Activated CD4-positive, alpha-beta memory T cell treated with anti-CD3 and anti-CD28 coated beads for 36 hours (primary cell): ENCODE results near the gene CPT1B. TPM values are rescaled to one million over a fixed set of nuclear protein-coding genes. Genes with fewer than 3 reads are reported as not detected.
A peak's percentile ranks its signal among the peaks of the same experiment; 100 is the strongest.

ENCODE experiments used
- CTCF ChIA-PET: fragments of 350-600 bp; sonication (Branson Sonifier 250); formaldehyde crosslinking; loops from one replicate; lab custom pipeline; 2021; ENCODE audit warnings: antibody characterized with exemption, inconsistent platforms; lab: Charles Lee
- POLR2A ChIA-PET: fragments of 350-600 bp; sonication (Branson Sonifier 250); formaldehyde crosslinking; loops from one replicate; lab custom pipeline; 2021; ENCODE audit warnings: antibody characterized with exemption; lab: Charles Lee
- DNase-seq: peaks from one replicate; pipeline ENCODE4 v3.0.0-alpha.2; 2020
- H3K27ac Mint-ChIP-seq: one replicate; pipeline ENCODE4 v1.8.0; 2021; ENCODE audit warnings: mixed read lengths
- H3K27me3 Mint-ChIP-seq: one replicate; pipeline ENCODE4 v1.8.0; 2021; ENCODE audit warnings: mixed read lengths
- H3K36me3 Mint-ChIP-seq: one replicate; pipeline ENCODE4 v1.8.0; 2021; ENCODE audit warnings: mixed read lengths
- H3K4me1 Mint-ChIP-seq: one replicate; pipeline ENCODE4 v1.8.0; 2021; ENCODE audit warnings: low read depth, mixed read lengths
- H3K4me3 Mint-ChIP-seq: one replicate; pipeline ENCODE4 v1.8.0; 2021; ENCODE audit warnings: mild to moderate bottlenecking, mixed read lengths
- H3K9me3 Mint-ChIP-seq: one replicate; pipeline ENCODE4 v1.8.0; 2021; ENCODE audit warnings: mixed read lengths
- intact Hi-C: fragments of 100-400 bp; cut with micrococcal nuclease; formaldehyde crosslinking; loops from one replicate; pipeline ENCODE4 v1.15.1; 2023
- total RNA-seq, 2 experiments: library from RNA; stranded (reverse); gene quantifications; one replicate each; pipeline ENCODE4 v1.2.3, GENCODE V29; 2021

Gene CPT1B
- total RNA-seq, 2 experiments from 2014 or later: 33.3 to 36.9 TPM

GRCh38 chr22:50562523-50563412 lies 15.5 kb downstream of the CPT1B start, which contains the start of gene SYCE3:
TSS of gene SYCE3 (minus strand) at chr22:50562919. CDS start at chr22:50556405, 6,514 bp downstream.
- Mint-ChIP-seq H3K27ac (peak within 1 kb of the TSS; percentile 60), H3K4me3 (peak within 1 kb of the TSS; percentile 90), H3K4me1 (peaks cover 15% of the 10 kb centered on the region), H3K36me3 (no peaks in the 10 kb centered on the region), H3K9me3 (no peaks in the 10 kb centered on the region), H3K27me3 (no peaks in the 10 kb centered on the region)
- intact Hi-C loops: loop anchor here (1.0 to 10.0 kb wide), 7 partner anchors 14 to 54 kb away; partner anchors contain the start of genes CHKB, NCAPH2 and SCO2
- ChIA-PET POLR2A (interaction anchor here (1.0 to 2.9 kb wide), 13 partner anchors 9 to 58 kb away, joined by 3 to 29 read pairs (median 6); partner anchors contain the start of genes CHKB, CPT1B, SCO2 and TYMP), CTCF (interaction anchor here (0.6 to 4.6 kb wide), 25 partner anchors 9 to 129 kb away, joined by 3 to 71 read pairs (median 5); partner anchors contain the start of genes CHKB, CPT1B, KLHDC7B and LMF2)
- DNase-seq: peak; percentile 98

- CTCF ChIA-PET: interaction anchor here (1.1 kb wide), 1 partner anchor 36 kb away, joined by 6 read pairs; the partner anchor contains the start of gene SCO2
- DNase-seq: no peak
- no peaks in the 10 kb centered on the region for H3K27me3 Mint-ChIP-seq
- POLR2A ChIA-PET: interaction anchor here (1.4 kb wide), 1 partner anchor 53 kb away, joined by 3 read pairs; no protein-coding TSS in a partner anchor
- H3K9me3 Mint-ChIP-seq: no peaks in the 10 kb centered on the region
- peak overlapping the region; percentile 51 for H3K4me3 Mint-ChIP-seq
- H3K36me3 Mint-ChIP-seq: no peaks in the 10 kb centered on the region
- H3K4me1 Mint-ChIP-seq: peaks cover 15% of the 10 kb centered on the region
- peak overlapping the region; percentile 49 for H3K27ac Mint-ChIP-seq
- intact Hi-C loops: loop anchor here (1.0 to 10.0 kb wide), 6 partner anchors 13 to 53 kb away; partner anchors contain the start of genes NCAPH2 and SCO2
Measured at GRCh38 chr22:50561401-50562358, 16.5 kb downstream of the CPT1B start.

GRCh38 chr22:50560034-50560433 lies 18.2 kb downstream of the CPT1B start:
- no peak for DNase-seq
- H3K9me3 Mint-ChIP-seq: no peaks in the 10 kb centered on the region
- no peaks in the 10 kb centered on the region for H3K36me3 Mint-ChIP-seq
- peaks cover 15% of the 10 kb centered on the region for H3K4me1 Mint-ChIP-seq
- no peak overlapping the region for H3K27ac Mint-ChIP-seq
- POLR2A ChIA-PET: interaction anchor here (1.4 kb wide), 2 partner anchors 34 to 51 kb away, joined by 3 to 4 read pairs; partner anchors contain the start of gene SCO2
- intact Hi-C loops: loop anchor here (10.0 kb wide), 1 partner anchor 55 kb away; no protein-coding TSS in a partner anchor
- CTCF ChIA-PET: interaction anchor here (0.6 to 1.3 kb wide), 2 partner anchors 34 to 36 kb away, joined by 3 to 5 read pairs; partner anchors contain the start of gene SCO2
- no peak overlapping the region for H3K4me3 Mint-ChIP-seq
- H3K27me3 Mint-ChIP-seq: no peaks in the 10 kb centered on the region

- peaks cover 3% of the 10 kb centered on the region for H3K4me1 Mint-ChIP-seq
- H3K4me3 Mint-ChIP-seq: no peak overlapping the region
- ChIA-PET CTCF (interaction anchor here (1.3 to 2.7 kb wide), 3 partner anchors 9 to 64 kb away, joined by 3 to 11 read pairs (median 3); no protein-coding TSS in a partner anchor), POLR2A (no interaction called here)
- no peaks in the 10 kb centered on the region for H3K27me3 Mint-ChIP-seq
- no peaks in the 10 kb centered on the region for H3K9me3 Mint-ChIP-seq
- no peak for DNase-seq
- no peaks in the 10 kb centered on the region for H3K36me3 Mint-ChIP-seq
- intact Hi-C loops: no loop called here
- H3K27ac Mint-ChIP-seq: no peak overlapping the region
Measured at GRCh38 chr22:50556703-50557102, 21.5 kb downstream of the CPT1B start.

GRCh38 chr22:50553310-50553709 lies 24.9 kb downstream of the CPT1B start:
- ChIA-PET POLR2A (no interaction called here), CTCF (no interaction called here)
- H3K27ac Mint-ChIP-seq: no peak overlapping the region
- H3K4me3 Mint-ChIP-seq: no peak overlapping the region
- intact Hi-C loops: no loop called here
- peaks cover 14% of the 10 kb centered on the region for H3K4me1 Mint-ChIP-seq
- H3K36me3 Mint-ChIP-seq: peaks cover 2% of the 10 kb centered on the region
- DNase-seq: no peak
- no peaks in the 10 kb centered on the region for H3K27me3 Mint-ChIP-seq
- no peaks in the 10 kb centered on the region for H3K9me3 Mint-ChIP-seq

- H3K36me3 Mint-ChIP-seq: peaks cover 2% of the 10 kb centered on the region
- DNase-seq: no peak
- ChIA-PET POLR2A (interaction anchor here (1.2 to 7.5 kb wide), 4 partner anchors 12 to 76 kb away, joined by 3 to 71 read pairs (median 6); partner anchors contain the start of genes ARSA, SCO2 and TYMP), CTCF (interaction anchor here (1.6 to 2.8 kb wide), 2 partner anchors 12 to 26 kb away, joined by 9 to 13 read pairs; partner anchors contain the start of genes SCO2 and SYCE3)
- H3K4me3 Mint-ChIP-seq: no peak overlapping the region
- intact Hi-C loops: no loop called here
- H3K27me3 Mint-ChIP-seq: no peaks in the 10 kb centered on the region
- peaks cover 18% of the 10 kb centered on the region for H3K4me1 Mint-ChIP-seq
- no peak overlapping the region for H3K27ac Mint-ChIP-seq
- no peaks in the 10 kb centered on the region for H3K9me3 Mint-ChIP-seq
Measured at GRCh38 chr22:50551160-50551752, 27.0 kb downstream of the CPT1B start.

- H3K36me3 Mint-ChIP-seq: peaks cover 2% of the 10 kb centered on the region
- H3K4me1 Mint-ChIP-seq: peaks cover 27% of the 10 kb centered on the region
- no peak overlapping the region for H3K27ac Mint-ChIP-seq
- H3K4me3 Mint-ChIP-seq: peak overlapping the region; percentile 29
- H3K27me3 Mint-ChIP-seq: no peaks in the 10 kb centered on the region
- ChIA-PET CTCF (interaction anchor here (0.6 to 2.8 kb wide), 4 partner anchors 13 to 71 kb away, joined by 3 to 13 read pairs (median 6); partner anchors contain the start of genes SCO2 and SYCE3), POLR2A (interaction anchor here (1.2 to 7.5 kb wide), 4 partner anchors 11 to 77 kb away, joined by 3 to 71 read pairs (median 6); partner anchors contain the start of genes ARSA, SCO2 and TYMP)
- DNase-seq: no peak
- intact Hi-C loops: no loop called here
- H3K9me3 Mint-ChIP-seq: no peaks in the 10 kb centered on the region
Measured at GRCh38 chr22:50550395-50550794, 27.8 kb downstream of the CPT1B start.

- intact Hi-C loops: loop anchor here (1.0 kb wide), 1 partner anchor 13 kb away; the partner anchor contains the start of gene SYCE3
Measured at GRCh38 chr22:50548921-50549790, 29.1 kb downstream of the CPT1B start.

GRCh38 chr22:50548040-50548920 lies 29.9 kb downstream of the CPT1B start:
- peaks cover 2% of the 10 kb centered on the region for H3K36me3 Mint-ChIP-seq
- H3K27ac Mint-ChIP-seq: peak overlapping the region; percentile 78
- H3K4me3 Mint-ChIP-seq: peak overlapping the region; percentile 73
- ChIA-PET CTCF (interaction anchor here (0.8 to 4.9 kb wide), 14 partner anchors 9 to 79 kb away, joined by 3 to 46 read pairs (median 4); partner anchors contain the start of genes ARSA, CHKB, LMF2 and NCAPH2), POLR2A (interaction anchor here (0.8 to 7.5 kb wide), 8 partner anchors 9 to 73 kb away, joined by 4 to 71 read pairs (median 10); partner anchors contain the start of genes SCO2, SYCE3 and TYMP)
- no peaks in the 10 kb centered on the region for H3K27me3 Mint-ChIP-seq
- peak; percentile 73 for DNase-seq
- no peaks in the 10 kb centered on the region for H3K9me3 Mint-ChIP-seq
- intact Hi-C loops: loop anchor here (1.0 kb wide), 1 partner anchor 14 kb away; the partner anchor contains the start of gene SYCE3
- H3K4me1 Mint-ChIP-seq: peaks cover 38% of the 10 kb centered on the region

More at GRCh38 chr22:50548921-50549790, 29.1 kb downstream of the CPT1B start:
- no peak for DNase-seq
- Mint-ChIP-seq H3K27ac (peak overlapping the region; percentile 83), H3K9me3 (no peaks in the 10 kb centered on the region), H3K36me3 (peaks cover 2% of the 10 kb centered on the region), H3K4me1 (peaks cover 38% of the 10 kb centered on the region), H3K27me3 (no peaks in the 10 kb centered on the region), H3K4me3 (peak overlapping the region; percentile 76)
- CTCF ChIA-PET: interaction anchor here (0.8 to 4.9 kb wide), 12 partner anchors 8 to 72 kb away, joined by 3 to 46 read pairs (median 4); partner anchors contain the start of genes CHKB, LMF2, NCAPH2 and SCO2
- POLR2A ChIA-PET: interaction anchor here (0.8 to 7.5 kb wide), 8 partner anchors 10 to 72 kb away, joined by 4 to 71 read pairs (median 10); partner anchors contain the start of genes SCO2, SYCE3 and TYMP
